NCI-H2107 (cell line): Measurements from ENCODE around the gene RGS16.

Experiments used
- DNase-seq: peaks from one replicate; lab custom pipeline; 2025; lab: John Stamatoyannopoulos, UW

The RGS16 gene

DNA sequence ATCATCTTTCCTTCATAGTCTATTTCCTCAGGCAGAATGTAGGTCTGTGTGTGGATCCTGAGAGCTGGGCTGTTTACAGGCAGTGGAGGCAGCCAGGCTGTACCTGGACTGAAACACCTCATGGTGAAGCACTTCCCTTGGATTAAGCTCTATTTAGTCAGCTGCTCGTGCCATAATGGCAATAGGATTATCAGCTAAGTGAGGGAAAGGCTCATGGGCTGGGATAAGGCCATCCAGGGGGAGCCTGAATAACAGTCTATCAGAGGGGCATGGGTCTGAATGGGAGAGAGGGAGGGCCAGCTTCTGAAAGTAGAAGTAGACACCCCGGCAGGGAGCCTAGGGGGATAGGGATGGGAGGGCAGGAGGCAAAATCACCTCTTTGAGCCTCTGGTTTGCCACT lies 23.5 kb downstream of the RGS16 start:
- DNase-seq: no peak

DNA sequence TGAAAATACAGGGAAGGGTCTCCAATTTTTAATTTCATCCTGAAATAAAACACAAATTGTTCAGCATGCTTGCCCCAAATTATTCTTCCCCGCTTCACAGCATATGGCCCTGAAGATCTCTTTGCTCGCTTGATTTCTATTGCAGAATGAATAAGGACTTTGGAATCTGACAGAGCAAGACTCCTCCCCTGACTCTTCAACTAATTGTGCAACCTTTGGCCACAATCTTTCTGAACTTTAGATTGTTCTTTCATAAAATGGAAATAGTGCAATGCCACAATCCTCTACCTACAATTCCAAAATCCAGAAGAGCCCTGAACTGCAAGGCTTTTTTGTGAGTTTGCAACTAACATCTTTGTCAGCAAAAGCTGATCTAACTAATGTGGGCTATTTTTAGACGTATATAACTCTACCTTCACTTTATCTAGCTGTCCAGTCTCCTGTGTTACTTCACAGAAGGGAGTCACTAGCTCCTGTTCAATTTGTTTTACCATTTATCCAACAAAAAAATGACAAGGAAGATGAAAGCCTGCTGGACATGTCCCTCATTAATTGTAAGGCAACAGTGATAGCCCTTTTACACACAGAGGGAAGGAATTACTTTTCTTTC lies 28.5 kb downstream of the RGS16 start:
- no peak for DNase-seq

DNA sequence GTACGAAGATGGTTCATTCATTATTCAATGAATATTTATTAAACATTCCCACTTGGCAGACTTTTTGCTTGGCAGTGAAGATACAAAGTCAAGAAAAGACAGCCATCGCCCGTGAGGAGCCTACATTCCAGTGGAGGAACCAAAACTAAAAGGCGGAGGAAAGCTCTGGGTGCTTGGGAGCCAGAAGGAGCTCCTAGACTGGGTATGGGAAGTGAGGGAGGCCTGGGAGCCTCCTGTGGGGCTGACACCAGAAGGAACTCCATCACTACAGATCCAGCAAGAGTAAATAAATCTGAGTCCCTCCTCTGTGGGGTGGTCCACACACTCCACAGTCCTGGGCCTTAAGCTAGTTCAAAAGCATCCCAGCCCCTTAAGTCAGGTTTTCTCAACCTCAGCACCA lies 30.0 kb downstream of the RGS16 start:
- DNase-seq: no peak

DNA sequence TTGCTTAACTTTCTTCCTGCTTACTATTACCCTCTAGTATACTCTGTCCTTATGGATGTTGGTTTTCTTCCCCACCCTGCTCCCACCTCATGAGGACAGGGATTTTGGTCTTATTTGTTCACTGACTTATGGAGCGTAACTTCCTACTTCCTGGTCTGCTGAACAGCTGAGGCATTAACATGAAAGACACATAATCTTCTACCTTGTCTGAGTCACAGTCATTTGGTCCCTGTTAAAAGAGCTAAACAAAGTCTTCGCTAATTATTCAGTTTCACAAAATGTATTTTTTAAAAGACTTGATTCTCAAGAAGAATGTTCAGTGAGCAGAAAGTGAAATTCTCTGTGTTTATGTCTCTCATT lies 33.6 kb downstream of the RGS16 start:
- no peak for DNase-seq

DNA sequence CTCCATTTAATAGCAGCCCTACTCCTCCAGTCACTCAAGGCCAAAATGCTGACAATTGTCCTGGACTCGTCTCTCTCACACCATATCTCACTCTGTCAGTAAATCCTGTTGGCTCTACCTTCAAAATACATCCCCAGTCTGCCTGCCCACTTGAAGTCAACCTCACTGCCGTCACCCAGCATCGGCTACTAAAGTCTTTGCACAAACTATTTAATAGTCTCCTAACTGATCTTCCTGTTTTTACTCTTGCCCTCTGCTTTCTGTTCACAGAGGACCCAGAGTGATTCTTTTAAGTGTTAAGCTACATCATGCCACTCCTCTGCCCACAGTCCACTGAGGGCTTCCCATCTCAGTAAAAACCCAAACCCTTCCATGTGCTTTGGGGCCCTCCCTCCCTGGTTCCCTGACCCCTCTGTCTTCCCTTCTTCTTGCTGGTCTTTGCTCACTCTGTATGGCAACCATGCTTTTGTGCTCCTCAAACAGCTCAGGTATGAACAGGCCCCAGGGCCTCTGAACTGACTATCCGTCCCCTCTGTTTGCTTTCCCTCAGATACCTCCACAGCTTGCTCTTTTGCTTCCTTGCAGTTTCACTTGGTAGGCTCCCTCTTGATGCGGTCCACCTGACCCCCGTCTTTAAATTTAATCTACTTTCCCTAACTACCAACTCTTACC lies 34.1 kb downstream of the RGS16 start:
- no peak for DNase-seq

DNA sequence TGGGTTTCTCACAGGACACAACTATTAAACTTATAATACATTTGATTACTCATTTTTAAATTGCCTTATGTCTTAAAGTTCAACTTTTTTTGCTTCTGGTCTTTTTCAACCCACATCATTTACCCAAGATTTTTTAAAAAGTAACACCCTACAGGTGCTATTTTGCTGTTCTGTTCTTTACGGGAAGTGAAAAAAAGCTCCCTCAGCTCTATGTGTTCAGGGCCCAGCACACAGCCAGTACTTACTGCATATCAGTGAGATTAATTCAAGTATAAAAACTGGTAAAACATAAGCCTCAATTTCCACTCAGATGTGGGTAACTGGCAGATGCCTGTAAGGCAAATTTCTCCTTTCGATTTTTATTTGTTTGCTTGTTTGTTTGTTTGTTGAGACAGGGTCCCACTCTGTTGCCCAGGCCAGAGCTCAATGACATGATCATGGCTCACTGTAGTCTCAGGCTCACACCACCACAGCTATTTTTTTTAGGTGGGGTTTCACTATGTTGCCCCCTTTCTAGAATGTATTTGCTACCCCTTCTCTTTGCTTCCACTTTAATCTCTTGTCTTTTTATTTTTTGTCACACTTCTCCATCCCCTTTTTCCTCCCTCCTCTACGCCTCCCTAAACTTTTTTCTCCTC lies 35.4 kb downstream of the RGS16 start:
- no peak for DNase-seq

DNA sequence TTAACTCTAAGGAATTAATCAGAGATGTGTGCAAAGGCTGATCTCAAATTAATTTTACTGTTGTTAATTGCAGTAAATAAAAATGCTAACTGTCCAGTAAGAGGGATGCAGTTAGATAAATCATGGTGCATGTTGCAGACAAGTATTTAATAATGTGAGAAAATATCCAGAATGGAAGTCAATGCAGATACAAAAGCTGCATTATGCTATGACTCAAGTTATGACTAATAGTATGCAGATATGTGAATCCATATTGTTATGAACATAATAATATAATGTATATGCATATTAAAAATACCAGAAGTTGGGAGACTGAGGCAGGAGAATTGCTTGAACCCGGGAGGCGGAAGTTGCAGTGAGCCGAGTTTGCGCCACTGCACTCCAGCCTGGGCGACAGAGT lies 36.6 kb downstream of the RGS16 start:
- DNase-seq: no peak

DNA sequence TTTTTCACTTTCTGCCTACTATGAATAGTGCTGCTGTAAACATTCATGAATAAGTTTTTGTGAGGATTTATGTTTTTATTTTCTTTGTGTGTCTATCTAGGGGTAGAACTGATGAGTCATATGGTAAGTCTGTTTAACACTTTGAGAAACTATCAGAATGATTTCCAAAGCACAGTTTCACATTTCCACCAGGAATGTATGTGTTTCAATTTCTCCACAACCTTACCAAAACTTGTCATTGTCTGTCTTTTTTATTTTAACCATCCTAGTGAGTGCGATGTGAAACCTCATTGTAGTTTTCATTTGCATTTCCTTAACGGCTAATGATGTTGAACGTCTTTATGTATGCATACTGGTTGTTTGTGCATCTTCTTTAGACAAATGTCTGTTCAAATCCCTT lies 38.7 kb downstream of the RGS16 start:
- no peak for DNase-seq

DNA sequence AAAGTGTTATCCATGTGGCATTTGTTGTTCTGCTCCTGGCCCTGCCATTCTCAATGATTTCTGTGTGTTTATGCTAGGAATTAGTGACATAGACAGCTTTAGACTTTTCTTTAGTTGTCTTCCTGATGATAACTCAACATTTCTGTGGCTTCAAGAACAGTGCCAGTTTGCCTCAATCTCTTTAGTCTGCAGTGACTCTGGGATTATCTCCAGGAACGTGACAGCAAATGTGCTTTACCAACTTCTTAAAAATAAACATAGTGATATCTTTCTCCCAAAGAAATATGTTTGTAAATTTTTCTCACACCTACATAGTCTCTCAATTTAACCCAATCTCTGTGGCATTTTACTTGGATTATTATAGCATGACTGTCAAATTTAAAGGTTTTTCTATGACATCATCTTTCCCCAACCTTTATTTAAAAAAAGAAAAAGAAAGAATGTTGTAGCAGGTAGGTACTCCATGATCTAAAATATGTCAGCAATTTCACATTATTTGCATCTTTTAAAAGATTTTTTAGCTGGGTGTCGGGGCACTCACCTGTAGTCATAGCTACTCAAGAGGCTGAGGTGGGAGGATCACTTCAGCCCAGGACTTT lies 39.7 kb downstream of the RGS16 start:
- DNase-seq: no peak

DNA sequence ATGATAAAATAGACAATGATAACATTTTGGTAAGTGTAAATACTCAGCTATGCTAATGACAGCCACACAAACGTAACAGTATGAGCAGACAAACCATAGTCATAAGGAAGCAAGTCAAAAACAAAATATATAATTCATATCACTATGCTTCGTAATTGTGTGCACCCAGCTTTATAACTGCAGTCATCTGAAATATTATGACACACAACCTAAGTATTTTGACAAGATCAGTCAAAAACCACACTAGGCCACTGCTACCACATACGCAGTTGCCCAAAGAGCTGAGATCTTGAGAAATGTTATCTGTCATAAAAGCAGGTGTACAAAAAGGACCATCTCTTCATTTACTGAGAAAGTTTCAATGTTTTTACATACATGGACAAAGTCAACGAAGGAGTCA lies 41.1 kb downstream of the RGS16 start:
- no peak for DNase-seq

DNA sequence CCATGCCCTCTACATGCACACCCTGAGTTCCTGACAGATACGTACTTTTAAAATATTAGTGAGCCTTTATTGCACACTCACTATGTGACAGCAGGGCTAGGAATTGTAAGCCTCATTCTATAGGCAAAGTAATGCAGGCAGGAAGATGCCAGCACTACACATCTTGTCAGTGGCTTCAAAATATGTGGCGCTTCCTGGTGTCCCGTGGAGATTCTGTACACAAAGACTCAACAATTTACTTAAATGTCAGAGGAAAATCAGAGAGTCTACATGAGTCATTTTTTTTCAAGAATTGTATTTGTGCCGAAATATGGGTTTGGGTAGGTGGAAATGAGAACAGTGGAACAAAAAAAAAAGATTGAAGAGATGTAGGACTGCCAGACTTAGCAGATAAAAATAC lies 42.7 kb downstream of the RGS16 start:
- no peak for DNase-seq

DNA sequence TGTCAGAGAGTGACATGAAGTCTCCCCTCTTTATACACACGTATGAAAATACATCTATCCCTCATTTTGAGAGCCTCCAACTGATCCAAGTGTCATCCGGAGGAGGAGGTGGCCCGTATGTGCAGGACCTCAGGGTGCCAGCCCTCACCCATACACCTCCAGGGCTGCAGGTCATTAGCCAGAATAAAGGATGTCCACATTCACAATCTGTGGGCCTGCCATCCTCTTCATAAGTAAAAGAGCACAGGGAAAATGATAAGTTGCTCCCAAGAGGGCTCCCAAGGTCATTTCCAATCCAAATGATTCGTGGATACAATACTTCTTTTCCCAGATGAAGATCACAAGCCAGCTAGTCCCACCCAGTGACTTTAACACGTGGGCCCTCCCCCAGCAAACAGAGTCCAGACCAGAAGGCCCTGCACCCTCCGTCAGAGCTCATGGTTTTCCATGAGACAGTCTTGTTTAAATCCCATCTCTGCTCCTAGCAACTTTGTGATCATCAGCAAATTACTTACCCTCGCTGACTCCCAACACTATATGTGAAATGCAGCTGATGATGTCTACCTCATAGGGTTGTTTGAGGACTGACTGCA lies 43.7 kb downstream of the RGS16 start:
- DNase-seq: no peak

DNA sequence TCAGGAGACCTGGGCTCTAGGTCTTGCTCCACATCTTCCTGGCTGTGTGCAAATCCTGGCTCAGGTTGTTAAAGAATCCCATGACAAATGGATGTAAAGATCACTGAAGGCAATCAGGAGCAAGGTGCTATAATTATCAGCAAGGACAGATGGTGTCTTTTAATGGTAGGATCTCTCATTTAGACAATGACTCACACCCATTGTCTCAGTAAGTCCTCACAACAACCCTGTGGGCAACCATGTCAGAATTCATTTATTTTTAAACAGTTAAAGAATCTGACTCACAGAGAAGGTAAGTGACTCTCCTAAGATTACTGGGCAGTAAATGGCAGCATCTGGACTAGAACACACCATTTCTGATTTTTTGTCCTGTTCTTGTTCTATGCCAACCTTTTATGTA lies 47.9 kb downstream of the RGS16 start:
- DNase-seq: no peak

DNA sequence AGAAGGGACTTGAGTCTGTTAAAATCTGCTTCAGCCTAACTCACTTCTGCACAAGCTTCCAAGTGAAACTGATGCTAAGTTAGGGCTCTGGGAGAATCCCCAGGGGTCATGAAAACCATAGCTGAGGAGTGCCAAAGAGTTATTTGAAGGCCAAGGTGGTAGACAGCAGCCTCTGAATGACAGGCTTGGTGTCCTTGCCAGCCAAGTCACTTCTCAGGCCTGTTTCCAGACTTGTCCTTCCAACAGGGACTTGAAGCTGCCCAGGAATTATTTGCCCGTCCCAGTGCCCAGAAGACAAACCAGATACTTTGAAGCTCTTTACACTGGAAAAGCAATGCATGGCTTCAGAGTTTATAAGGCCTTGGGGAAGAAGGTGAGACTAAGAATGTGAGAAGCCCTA lies 48.7 kb downstream of the RGS16 start:
- DNase-seq: no peak

DNA sequence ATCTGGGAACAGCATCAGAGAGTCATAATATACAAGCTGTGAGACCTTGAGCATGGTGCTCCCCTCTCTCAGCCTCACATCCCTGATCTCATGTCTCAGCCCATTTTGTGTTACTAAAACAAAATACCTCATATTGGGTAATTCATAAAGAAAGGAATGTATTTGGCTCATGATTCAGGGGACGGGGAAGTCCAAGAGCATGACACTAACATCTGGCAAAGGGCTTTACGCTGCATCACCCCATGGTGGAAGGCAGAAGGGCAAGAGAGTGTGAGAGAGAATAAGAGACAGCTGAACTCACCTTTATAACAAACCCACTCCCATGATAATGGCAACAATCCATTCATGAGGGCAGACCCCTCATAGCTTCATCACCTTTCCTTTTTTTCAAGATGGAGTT lies 51.7 kb downstream of the RGS16 start:
- DNase-seq: no peak

DNA sequence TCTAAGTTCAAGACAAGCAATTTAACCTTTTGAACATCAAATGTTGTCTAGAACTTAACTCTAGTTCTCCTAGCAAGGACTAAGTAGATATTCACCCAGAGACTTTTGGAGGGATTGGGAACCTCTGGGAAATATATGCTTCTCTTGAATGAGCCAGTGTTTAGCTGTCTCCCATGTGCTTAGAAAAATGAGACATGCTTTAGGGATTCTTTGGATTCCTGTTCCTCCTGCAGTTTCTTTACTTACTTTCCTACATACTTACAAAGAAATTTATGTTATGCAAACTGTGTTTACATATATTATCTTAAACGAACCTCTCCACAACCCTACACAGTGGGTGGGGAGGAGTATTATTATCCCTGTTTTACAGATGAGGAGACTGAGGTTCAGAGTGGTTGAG lies 54.4 kb downstream of the RGS16 start:
- no peak for DNase-seq

DNA sequence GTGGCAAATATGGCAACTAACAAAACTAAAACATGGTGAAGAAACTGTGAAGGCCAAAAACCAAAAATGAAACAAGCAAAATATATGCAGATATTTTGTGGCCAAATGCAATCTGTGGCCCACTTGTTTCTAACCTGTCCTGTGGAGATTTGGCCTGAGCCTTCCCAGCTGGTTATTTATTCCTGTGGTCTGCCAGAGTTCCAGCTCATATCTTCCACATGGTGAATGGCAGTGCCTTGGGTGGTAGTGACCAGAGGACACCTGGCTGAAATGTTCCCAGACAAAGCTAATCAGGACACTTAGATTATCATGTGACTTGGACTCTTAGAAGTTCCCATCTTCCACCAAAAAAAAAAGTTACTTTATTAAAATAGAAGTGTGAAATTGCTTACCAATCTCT lies 54.8 kb downstream of the RGS16 start:
- no peak for DNase-seq
